Activated T-helper 1 cell treated with anti-CD3 and anti-CD28 coated beads, Interleukin-2, amount 50 U/mL, for 16 hours (primary cell): Measurements from ENCODE around the gene UBN1.

ENCODE experiments used
- DNase-seq, 2 donors: peaks; one replicate each; pipeline ENCODE4 v3.0.0-alpha.2; 2020; ENCODE audit warnings: low read depth in 1 of 2, low spot score in 1 of 2

The UBN1 gene

DNA sequence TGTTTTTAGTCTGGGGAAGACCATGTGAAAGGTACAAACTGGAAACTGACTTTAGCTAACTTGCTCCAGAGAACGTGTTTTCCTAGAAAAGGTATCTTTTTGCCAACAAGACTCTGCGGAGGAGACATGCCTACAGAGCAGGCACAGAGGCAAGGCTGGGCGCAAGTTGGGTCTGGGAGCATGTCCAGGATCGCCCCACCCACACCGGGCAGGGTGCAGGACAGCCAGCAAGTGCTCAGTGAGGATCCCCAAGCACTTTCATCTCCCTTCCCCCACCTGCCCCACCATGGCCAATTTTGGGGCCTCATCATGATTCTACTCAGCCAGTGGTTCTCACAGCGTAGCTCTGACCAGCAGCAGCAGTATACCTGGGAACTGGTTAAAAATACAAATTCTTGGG lies 26.6 kb upstream of the UBN1 start:
- DNase-seq, result no peak

GRCh38 chr16:4825196-4825595 lies 22.1 kb upstream of the UBN1 start:
- DNase-seq, result no peak

DNA sequence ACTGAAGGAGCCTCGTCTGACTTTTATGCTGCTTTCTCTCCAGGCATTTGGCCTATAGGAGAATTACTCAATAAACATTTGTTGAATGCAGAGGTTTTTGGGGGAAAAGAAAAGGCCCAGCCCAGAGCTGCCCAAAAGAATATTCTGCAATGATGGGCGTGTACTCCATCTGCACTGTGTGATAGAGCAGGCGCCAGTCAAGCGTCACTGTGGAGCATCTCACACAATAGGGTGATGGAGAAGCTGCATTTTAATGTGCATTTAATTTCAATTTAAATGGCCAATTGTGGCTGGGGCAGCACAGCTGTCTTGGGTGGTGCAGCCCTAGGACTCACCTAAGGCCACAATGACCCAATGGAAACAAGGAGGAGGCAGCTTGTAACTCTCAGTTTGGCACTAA lies 20.8 kb upstream of the UBN1 start:
- DNase-seq, result no peak

DNA sequence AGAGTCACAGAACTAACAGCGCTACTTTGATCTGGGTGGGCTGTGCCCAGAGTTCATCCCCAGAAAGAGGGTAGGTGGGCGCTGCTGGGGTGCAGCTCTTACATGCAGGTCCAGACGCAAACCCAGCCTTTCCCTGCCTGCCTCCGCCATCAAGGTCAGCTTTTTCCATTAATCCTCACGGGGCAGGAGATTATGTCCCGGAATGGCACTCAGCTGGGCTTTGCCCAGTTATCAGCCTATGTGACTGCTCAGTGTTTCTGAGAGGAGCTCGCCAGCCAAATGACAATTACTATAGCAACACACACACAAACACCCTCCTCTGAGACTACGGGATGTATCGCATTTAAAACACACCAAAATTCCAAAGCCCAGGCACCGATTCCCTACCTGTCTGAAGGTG lies 20.3 kb upstream of the UBN1 start:
- DNase-seq, result no peak

DNA sequence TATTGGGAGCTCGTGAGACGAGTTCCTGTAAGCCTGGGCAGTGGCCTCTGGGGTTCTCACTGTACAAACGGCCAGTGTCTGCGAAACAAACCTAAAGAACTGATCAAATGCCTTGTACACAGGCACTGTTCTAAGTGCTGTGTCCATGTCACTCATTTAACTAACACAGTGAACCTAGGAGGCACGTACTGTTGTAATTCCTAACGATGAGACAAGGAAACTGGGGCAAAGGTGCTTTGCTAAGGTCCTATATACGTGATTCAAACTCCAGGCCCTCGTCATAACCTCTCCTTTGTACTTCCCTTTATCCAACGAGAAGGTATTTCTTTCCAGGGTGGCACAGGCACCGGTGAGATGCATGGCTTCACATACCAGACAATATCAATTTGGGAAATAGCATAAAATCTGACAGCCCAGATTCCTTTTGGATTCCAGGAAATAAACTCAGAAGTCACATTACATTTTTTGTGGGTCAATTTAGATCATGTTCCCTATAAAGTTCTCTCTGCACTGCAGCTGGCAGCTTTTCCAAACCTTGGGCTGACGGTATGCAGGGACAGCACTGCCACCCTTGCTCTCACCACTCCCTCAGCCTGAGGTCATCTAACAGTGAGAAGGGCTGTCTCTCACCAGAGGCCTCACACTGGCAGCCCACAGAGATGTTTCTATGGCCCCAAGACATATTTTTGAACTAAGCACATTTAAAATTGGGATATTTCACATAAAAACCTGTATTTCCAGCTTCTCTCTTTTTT lies 18.5 kb upstream of the UBN1 start:
- no peak for DNase-seq

DNA sequence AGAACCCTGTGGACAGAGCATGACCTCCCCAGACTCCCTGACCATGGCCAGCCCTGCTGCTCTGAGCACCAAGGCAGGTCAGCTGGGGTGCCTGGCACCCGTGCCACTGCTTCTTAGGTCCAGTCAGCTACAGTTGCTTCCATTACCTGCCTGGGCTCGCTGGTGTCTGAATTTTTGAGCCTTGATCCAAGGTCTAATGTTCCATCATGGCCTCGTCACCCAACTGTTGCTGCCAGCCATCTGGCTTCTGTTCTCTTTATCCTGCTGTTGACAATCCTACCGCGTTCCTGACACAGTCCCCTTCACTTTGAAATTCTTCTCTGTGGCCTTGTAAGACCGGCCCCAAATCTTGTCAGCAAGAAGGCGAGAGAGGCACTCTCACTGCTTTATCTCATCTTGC lies 16.9 kb upstream of the UBN1 start:
- DNase-seq, result no peak

DNA sequence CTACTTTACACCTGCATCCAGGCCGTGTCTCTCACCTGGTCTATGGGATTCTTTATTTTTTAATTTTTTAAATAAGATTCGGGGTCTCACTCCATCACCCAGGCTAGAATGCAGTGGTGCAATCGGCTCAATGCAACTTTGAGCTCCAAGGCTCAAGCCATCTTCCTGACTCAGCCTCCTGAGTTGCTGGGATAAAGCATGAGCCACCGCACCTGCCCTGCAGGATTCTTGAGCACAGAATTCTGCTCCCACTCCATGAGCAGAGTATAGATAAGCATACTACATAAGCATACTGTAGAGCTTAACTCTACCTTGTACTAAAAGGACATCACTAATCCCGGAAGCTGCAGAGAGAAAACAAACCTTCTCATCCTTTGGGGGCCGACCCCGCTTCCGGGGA lies 15.7 kb upstream of the UBN1 start:
- DNase-seq, result no peak

GRCh38 chr16:4832698-4833343 lies 14.5 kb upstream of the UBN1 start:
- DNase-seq, result no peak

DNA sequence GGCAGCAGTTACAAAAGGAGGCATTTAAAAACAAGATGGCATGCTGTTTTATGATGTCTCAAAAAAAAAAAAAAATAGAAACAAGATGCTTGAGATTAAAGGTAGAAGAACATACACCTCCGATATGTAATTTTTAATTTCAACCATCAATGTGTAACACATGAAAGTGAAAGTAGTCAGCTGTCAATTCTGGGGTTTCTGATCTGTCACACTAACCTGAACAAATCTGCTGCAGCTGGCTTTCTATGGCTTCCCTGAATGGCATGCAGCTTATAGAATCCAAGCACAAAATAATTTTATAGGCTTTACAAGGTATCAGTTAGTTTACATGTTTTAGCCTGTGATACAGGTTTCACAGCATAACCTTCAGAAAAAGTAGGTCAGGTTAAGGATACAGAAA lies 13.7 kb upstream of the UBN1 start:
- DNase-seq, result no peak

GRCh38 chr16:4836727-4837126 lies 10.6 kb upstream of the UBN1 start:
- no peak for DNase-seq

- no peak for DNase-seq
Measured at GRCh38 chr16:4837733-4838501, 9.4 kb upstream of the UBN1 start.

DNA sequence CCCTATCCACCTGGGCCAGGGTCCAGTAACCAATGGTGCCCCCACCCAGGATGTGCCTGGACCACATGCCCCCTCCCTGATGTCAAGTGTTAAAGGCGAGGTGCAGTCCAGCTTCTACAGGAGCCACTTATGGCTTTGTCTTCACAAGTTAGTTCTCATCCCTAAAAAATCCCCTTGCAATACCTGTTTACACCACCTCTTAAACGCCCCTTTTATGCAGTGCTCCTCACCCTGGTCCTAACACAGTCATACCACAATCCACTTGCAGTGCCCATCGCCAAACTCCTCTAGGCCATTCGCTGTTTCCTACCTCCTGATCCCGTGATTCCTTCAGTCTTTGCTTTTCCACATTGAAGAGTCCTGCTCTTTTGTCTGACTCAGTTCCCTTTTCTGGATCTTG lies 7.3 kb upstream of the UBN1 start:
- no peak for DNase-seq

GRCh38 chr16:4840984-4841383 lies 6.3 kb upstream of the UBN1 start:
- DNase-seq, result no peak

- no peak for DNase-seq
Measured at GRCh38 chr16:4846503-4846900, 779 bp upstream of the UBN1 start.

DNA sequence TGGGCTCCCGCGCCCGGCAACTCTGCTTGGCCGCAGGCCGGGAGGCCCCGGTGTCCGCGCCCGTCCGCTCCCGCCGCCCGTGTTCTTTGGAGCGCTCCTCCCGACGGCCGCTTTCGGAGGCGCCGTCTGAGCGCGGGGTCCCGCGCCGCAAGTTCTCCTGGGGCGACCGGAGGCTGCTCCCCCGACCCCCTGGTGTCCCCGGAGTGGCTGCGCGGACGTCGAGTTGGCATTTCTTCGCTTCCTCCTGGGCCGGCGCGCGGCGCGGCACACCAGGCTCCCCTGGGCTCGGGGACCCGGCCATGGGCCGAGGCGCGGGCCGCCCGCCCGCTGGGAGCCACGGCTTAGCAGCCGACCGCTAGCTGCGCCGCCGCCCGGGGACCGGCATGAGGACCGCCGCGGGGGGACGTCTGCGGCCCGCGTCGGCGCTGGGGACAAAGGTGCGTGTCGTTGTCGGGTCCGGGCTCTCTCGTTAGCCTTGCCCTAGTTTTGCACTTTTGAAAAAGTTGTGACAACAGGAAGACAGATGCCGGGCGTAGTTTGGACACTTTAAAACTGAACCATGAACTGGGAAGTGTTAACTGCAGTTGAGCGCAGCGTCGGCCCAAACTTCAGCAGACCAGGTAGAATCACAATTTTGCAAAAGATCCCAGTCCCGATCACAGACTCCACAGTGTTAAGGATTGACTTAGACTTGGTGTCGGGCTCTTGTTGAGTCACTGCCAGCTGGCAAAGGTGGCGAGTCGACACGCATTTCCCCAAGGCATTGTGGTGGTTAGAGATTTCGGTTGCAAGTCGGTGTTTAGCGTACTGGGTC lies 700 bp downstream of the UBN1 start:
- DNase-seq, result peak; percentile 12 to 25

DNA sequence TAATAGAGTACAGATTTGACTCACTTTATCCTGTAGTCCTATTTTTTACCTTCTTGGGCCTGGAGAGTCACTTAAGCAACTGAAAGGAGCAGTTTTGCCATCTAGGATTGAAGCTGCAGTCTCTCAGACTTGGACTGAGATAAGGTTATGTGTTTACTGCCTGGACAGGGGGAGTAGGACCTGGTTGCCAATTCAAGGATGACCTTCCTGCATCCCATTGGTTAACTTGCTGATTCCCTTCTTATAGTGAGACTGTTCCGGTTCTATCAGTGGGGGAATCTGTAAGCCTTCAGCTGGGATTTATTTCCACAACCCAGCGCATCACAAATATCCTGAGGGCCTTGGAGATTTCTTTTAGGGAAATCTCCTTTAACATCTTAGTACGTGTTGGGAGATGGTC lies 2.9 kb downstream of the UBN1 start:
- no peak for DNase-seq

- DNase-seq, result no peak
Measured at GRCh38 chr16:4852221-4852872, 5.1 kb downstream of the UBN1 start.

DNA sequence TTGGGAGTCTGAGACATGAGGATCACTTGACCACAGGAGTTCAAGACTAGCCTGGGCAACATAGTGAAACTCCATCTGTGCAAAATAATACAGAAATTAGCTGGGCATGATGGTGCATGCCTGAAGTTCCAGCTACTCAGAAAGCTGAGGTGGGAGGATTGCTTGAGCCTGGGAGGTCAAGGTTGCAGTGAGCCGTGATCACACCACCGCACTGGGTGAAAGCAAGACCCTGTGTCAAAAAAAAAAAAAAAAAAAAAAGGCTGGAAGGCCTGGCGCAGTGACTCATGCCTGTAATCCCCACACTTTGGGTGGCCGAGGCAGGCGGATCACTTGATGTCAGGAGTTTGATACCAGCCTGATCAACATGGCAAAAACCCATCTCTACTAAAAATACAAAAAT lies 8.1 kb downstream of the UBN1 start:
- no peak for DNase-seq

DNA sequence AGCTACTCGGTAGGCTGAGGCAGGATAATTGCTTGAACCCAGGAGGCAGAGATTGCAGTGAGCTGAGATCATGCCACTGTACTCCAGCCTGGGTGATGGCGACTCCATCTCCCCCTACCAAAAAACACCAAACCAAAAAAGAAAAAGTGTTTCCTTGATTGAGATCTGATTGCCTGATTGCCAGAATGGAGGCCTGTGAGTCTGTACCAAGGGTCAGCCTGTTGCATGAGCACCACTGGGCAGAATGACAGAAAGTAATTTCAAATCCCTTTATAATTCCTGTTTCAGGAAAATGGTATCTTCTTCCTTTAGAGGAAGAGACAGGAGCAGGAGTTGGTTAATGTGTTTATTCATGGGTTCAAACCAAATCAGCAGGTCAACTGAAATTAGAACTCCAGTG lies 8.5 kb downstream of the UBN1 start:
- no peak for DNase-seq

DNA sequence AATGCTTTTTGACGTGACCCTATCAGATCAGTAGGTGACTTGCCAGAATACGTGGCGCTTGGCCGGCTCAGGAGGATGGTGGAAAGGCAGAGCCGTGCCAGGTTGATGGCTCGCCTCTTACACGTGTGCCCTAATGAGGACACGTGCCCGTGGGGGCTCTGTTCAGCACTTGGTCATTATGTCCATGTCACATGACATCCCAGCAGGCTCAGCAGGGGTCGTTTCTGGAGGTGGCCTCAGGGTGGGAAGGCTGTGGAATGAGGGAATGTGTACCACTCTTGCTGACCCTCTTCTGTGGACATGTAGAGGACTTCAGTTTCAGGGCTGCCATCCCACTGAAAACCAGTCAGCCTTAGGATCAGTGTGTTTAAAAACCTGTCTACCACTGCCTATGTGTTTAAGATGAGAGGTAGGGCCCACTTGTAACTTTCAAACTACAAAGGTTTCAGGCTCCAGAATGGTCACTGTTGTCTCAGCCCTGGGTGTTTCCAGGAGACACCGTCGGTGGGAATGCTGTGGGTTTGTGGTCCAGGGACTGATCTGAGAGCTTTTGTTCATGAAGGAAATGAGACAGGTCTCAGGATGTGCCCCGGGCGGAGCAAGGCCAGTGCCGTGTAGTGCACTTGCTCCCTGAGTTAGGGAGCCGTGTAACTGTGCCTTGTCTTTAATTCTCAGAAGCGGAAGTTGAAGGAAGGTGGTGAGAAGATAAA lies 12.1 kb downstream of the UBN1 start:
- no peak for DNase-seq
